NT2/D1 (cell line): Measurements from ENCODE around the gene ADAMTSL1.
"Not testable (repeated sequence)": the region's sequence is repeated elsewhere in the genome, so short reads cannot be mapped to it uniquely, and the experiment has no call there.

Experiments
- DNase-seq: peaks from one replicate; pipeline ENCODE4 v3.0.0-alpha.2; 2011; ENCODE audit warnings: low read depth, low spot score
- H3K27me3 ChIP-seq: 2 replicates; pipeline ENCODE4 v1.6.0; 2011; ENCODE audit warnings: mild to moderate bottlenecking; ENCODE audit not compliant: insufficient read length, insufficient read depth
- H3K36me3 ChIP-seq: 2 replicates; pipeline ENCODE4 v1.6.1; 2011; ENCODE audit warnings: mild to moderate bottlenecking, low read length, mixed read lengths; ENCODE audit not compliant: insufficient read depth, insufficient read length
- H3K4me1 ChIP-seq: 2 replicates; pipeline ENCODE4 v1.5.1; 2011; ENCODE audit not compliant: insufficient read depth, insufficient read length
- H3K4me3 ChIP-seq: 2 replicates; pipeline ENCODE4 v1.5.1; 2011; ENCODE audit warnings: low read depth; ENCODE audit not compliant: insufficient read length
- H3K9ac ChIP-seq: 2 replicates; pipeline ENCODE4 v1.6.0; 2011; ENCODE audit warnings: low read depth; ENCODE audit not compliant: insufficient read length
- H3K9me3 ChIP-seq: 2 replicates; pipeline ENCODE4 v1.5.1; 2011; ENCODE audit warnings: mild to moderate bottlenecking, low read length; ENCODE audit not compliant: insufficient read depth
- SUZ12 ChIP-seq: IDR thresholded peaks from 2 replicates; pipeline ENCODE4 v1.6.1; 2011; ENCODE audit not compliant: insufficient read length, insufficient read depth; ENCODE audit errors: extremely low read depth
- YY1 ChIP-seq: IDR thresholded peaks from 2 replicates; pipeline ENCODE4 v1.6.1; 2011; ENCODE audit not compliant: insufficient read length, insufficient read depth
- ZNF274 ChIP-seq: IDR thresholded peaks from 2 replicates; pipeline ENCODE4 v1.6.1; 2011; ENCODE audit warnings: mild to moderate bottlenecking, low read depth, low read length

The ADAMTSL1 gene

GRCh38 chr9:18863791-18864190, 389.8 kb downstream of the ADAMTSL1 start:
- Histone ChIP-seq H3K9ac (no peak overlapping the region), H3K9me3 (no peaks in the 10 kb centered on the region), H3K36me3 (no peaks in the 10 kb centered on the region), H3K27me3 (no peaks in the 10 kb centered on the region), H3K4me1 (peaks cover 9% of the 10 kb centered on the region), H3K4me3 (no peak overlapping the region)
- TF ChIP-seq YY1 (no peak), ZNF274 (no peak), SUZ12 (no peak)
- no peak for DNase-seq

GRCh38 chr9:18864516-18864915, 390.6 kb downstream of the ADAMTSL1 start:
- no peak for DNase-seq
- Histone ChIP-seq H3K9ac (no peak overlapping the region), H3K4me1 (peaks cover 9% of the 10 kb centered on the region), H3K36me3 (no peaks in the 10 kb centered on the region), H3K4me3 (no peak overlapping the region), H3K9me3 (no peaks in the 10 kb centered on the region), H3K27me3 (no peaks in the 10 kb centered on the region)
- TF ChIP-seq YY1 (no peak), SUZ12 (no peak), ZNF274 (no peak)

GRCh38 chr9:18865542-18865941, 391.6 kb downstream of the ADAMTSL1 start:
- peaks cover 9% of the 10 kb centered on the region for H3K4me1 ChIP-seq
- no peak overlapping the region for H3K4me3 ChIP-seq
- no peaks in the 10 kb centered on the region for H3K9me3 ChIP-seq
- DNase-seq, result no peak
- H3K27me3 ChIP-seq, result no peaks in the 10 kb centered on the region
- no peaks in the 10 kb centered on the region for H3K36me3 ChIP-seq
- no peak for TF ChIP-seq SUZ12
- no peak for TF ChIP-seq ZNF274
- no peak for TF ChIP-seq YY1
- no peak overlapping the region for H3K9ac ChIP-seq

GRCh38 chr9:18866121-18866831, 392.3 kb downstream of the ADAMTSL1 start:
- DNase-seq, result no peak
- no peaks in the 10 kb centered on the region for H3K27me3 ChIP-seq
- no peak overlapping the region for H3K9ac ChIP-seq
- H3K4me3 ChIP-seq, result no peak overlapping the region
- H3K36me3 ChIP-seq, result no peaks in the 10 kb centered on the region
- TF ChIP-seq YY1 (no peak), ZNF274 (no peak), SUZ12 (no peak)
- H3K9me3 ChIP-seq, result no peaks in the 10 kb centered on the region
- H3K4me1 ChIP-seq, result peaks cover 9% of the 10 kb centered on the region

- no peaks in the 10 kb centered on the region for H3K36me3 ChIP-seq
- TF ChIP-seq YY1 (no peak), SUZ12 (no peak), ZNF274 (no peak)
Observed at GRCh38 chr9:18869725-18870124, 395.8 kb downstream of the ADAMTSL1 start.

GRCh38 chr9:18874069-18874468, 400.1 kb downstream of the ADAMTSL1 start:
- Histone ChIP-seq H3K9me3 (no peaks in the 10 kb centered on the region), H3K4me3 (no peak overlapping the region), H3K4me1 (no peaks in the 10 kb centered on the region), H3K9ac (no peak overlapping the region), H3K36me3 (no peaks in the 10 kb centered on the region), H3K27me3 (no peaks in the 10 kb centered on the region)
- TF ChIP-seq SUZ12 (no peak), ZNF274 (no peak), YY1 (no peak)
- no peak for DNase-seq

More at GRCh38 chr9:18869725-18870124, 395.8 kb downstream of the ADAMTSL1 start:
- H3K27me3 ChIP-seq, result no peaks in the 10 kb centered on the region
- H3K9ac ChIP-seq, result no peak overlapping the region
- H3K4me3 ChIP-seq, result no peak overlapping the region
- DNase-seq, result no peak
- no peaks in the 10 kb centered on the region for H3K9me3 ChIP-seq
- H3K4me1 ChIP-seq, result peaks cover 2% of the 10 kb centered on the region

- not testable (repeated sequence) for H3K9me3 ChIP-seq, DNase-seq, H3K27me3 ChIP-seq, H3K4me3 ChIP-seq, H3K4me1 ChIP-seq, H3K9ac ChIP-seq, H3K36me3 ChIP-seq
Observed at GRCh38 chr9:18874990-18875389, 401.0 kb downstream of the ADAMTSL1 start.
